A549 treated with AZD9567 at 1 μM for 4 hours (cell line): Measurements from ENCODE around the gene MME. TPM values are rescaled to one million over a fixed set of nuclear protein-coding genes. Genes with fewer than 3 reads are reported as not detected.

ENCODE experiments used
- total RNA-seq: library from RNA; stranded (reverse); fragments of 200-300 nt; extraction: Qiagen RNA extraction; gene quantifications from 5 replicates; pipeline ENCODE4 v1.2.3, GENCODE V29; 2022; ENCODE audit not compliant: insufficient read depth

Gene MME
- total RNA-seq = not detected in 5 replicates

DNA sequence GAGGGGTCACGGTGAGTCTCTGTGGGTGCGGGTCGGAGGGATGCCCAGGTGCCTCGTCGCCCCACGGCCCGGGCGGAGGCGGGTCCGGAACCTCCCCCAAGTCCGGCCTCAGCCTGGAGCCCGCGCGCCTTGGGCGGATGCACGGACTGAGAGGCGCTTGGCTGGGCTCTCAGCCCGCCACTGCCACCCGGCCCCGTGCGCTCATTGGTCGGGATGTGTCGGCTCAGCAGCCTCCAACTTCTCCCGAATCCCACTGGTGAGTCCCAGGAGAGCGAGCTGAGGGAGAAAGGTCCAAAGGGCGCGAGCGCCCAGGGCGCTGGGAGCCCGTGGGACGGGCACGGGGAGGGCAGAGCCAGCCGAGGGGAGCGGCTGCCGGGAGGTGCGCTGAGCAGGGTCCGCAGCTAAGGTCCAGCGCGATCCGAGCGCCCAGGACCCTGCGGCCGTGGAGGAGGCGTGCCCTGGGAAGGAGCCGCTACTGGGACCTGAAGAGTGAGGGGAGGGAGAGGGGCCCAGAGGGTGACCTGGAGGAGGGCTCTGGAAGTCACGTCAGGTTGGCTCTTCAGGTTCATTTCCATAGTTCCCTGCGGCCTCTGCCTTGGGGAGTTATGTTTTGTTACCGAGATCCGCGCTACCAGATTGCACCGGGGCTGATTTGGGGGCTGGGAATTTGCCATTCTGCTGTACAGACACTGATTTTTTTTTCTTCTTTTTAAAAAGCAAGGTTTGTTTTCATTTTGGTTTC is at the start of gene MME:
MME (plus strand) TSS at position 574 of the 742 bp plus-strand sequence. CDS start 3,849 bp downstream, outside the sequence.

Other genes with a start within 250 kb of the MME start
- gene STRIT1, start 213.4 kb downstream of the MME start, total RNA-seq = not detected in 5 replicates